LNCaP clone FGC (cell line): ENCODE results near the gene LHPP.

Source experiments
- DNase-seq: peaks from one replicate; pipeline ENCODE4 v3.0.0-alpha.2; 2011; ENCODE audit warnings: low read depth
- H3K4me3 ChIP-seq: 2 replicates; pipeline ENCODE4 v1.5.1; 2011; ENCODE audit warnings: mild to moderate bottlenecking, low read depth, low read length, control low read depth
- TF ChIP-seq, protein P1 (sequence below): IDR thresholded peaks from 2 replicates; pipeline ENCODE4 v1.5.1; 2012; ENCODE audit warnings: mild to moderate bottlenecking; ENCODE audit not compliant: control insufficient read depth, insufficient read depth; ENCODE audit errors: extremely low read depth

Gene LHPP

DNA sequence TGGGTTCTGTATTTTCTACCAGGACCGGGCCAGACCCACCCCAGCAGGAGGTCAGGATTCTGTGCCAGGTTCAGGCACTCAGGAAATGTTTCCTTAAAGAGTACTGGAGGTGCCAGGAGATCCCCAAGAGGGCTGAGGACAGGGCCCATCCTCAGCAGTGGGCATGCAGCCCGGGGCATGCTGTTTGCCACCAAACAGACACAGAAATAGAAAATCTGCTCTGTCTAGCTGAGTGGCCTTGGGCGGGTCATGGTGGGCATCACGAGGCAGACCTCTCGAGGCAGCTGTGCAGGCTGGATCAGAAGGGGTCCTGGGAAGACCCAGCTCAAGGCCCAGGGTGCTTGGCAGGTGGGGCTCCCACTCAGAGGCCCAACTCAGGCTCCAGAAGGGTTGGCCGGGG is 177.6 kb downstream of the LHPP start:
- TF ChIP-seq, protein P1, sequence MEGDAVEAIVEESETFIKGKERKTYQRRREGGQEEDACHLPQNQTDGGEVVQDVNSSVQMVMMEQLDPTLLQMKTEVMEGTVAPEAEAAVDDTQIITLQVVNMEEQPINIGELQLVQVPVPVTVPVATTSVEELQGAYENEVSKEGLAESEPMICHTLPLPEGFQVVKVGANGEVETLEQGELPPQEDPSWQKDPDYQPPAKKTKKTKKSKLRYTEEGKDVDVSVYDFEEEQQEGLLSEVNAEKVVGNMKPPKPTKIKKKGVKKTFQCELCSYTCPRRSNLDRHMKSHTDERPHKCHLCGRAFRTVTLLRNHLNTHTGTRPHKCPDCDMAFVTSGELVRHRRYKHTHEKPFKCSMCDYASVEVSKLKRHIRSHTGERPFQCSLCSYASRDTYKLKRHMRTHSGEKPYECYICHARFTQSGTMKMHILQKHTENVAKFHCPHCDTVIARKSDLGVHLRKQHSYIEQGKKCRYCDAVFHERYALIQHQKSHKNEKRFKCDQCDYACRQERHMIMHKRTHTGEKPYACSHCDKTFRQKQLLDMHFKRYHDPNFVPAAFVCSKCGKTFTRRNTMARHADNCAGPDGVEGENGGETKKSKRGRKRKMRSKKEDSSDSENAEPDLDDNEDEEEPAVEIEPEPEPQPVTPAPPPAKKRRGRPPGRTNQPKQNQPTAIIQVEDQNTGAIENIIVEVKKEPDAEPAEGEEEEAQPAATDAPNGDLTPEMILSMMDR, result no peak
- H3K4me3 ChIP-seq, result no peak overlapping the region

DNA sequence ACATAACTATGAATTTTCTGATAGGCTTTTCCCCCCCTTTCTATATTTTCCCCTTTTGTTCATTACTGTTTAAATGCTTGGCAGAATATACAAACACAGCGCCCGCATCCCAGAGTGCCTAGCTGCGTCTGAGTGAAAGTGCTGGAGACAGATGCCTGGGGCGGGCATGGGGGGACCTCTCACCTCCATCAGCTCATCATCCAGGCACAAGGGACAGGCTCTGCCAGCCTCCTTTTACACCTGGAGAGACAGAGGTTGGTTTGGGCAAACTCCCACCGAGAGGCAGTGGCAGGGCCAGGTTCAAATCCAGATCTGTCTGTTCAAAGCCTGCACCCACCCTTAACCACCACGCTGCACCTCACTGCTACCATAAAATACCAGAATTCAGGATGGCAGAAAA is 178.0 kb downstream of the LHPP start:
- TF ChIP-seq, protein P1, result no peak
- H3K4me3 ChIP-seq, result no peak overlapping the region

More for the DNA sequence above, 177.6 kb downstream of the LHPP start:
- DNase-seq, result no peak

DNA sequence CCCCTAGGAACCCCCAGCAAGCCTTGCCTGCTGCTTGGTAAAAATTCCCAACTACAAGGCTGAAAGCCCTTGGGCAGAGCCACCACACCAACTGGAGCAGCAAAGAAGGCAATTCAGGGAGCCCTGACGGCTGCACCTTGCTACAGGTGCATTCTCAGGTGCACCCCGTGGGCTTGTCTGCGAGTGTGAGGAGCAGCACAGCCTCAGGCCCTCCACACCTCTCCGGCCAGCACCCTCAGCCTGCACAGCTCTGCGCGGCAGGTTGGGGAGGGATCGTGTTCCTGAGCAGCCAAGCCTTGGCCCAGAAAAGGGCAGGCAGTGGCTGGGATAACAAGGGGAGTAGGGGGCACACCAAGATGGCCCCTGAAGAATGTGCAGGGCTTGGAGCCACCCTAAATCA is 178.4 kb downstream of the LHPP start:
- no peak for DNase-seq
- TF ChIP-seq, protein P1, result no peak
- H3K4me3 ChIP-seq, result no peak overlapping the region

More for the DNA sequence above, 178.0 kb downstream of the LHPP start:
- DNase-seq, result no peak

GRCh38 chr10:124640538-124641231 is 179.1 kb downstream of the LHPP start:
- TF ChIP-seq, protein P1, result no peak
- no peak overlapping the region for H3K4me3 ChIP-seq
- no peak for DNase-seq

DNA sequence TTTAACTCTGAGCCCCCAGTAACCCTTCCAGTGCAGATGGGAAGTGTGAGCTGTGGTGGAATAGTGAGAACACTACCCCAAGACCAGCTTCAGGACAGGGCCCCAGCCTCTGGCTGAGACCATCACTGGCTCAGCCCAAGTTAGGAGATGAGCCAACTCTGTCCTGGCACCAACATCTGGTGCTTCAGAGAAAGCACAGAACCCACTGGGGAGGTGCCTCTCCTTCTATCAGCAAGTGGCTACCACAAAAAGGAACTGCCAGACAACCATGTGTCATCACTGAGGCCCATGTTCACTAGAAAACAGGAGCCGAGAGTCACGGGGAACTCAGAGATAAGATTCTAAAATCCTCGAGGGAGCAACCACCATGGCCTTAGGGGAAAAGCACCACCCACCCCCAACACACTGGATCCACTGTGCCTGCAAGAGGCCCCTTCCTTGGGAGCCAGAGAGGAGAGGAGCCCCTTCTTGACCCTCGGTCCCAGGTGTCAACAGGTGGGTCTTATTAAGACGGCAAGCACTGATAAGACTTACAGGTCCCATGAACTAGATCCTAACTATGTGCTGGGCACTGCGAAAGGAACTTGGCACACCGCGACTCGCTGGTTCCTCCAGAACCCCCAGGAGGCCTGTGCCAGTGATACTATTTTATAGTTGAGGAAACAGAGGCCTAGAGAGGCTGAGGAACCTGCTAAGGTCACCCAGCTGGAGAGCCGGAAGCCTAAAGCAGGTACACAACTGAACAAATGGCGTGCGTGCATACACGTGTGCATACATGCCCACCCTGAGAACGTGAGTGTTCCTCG is 179.9 kb downstream of the LHPP start:
- no peak overlapping the region for H3K4me3 ChIP-seq
- TF ChIP-seq, protein P1, result no peak
- DNase-seq, result no peak

DNA sequence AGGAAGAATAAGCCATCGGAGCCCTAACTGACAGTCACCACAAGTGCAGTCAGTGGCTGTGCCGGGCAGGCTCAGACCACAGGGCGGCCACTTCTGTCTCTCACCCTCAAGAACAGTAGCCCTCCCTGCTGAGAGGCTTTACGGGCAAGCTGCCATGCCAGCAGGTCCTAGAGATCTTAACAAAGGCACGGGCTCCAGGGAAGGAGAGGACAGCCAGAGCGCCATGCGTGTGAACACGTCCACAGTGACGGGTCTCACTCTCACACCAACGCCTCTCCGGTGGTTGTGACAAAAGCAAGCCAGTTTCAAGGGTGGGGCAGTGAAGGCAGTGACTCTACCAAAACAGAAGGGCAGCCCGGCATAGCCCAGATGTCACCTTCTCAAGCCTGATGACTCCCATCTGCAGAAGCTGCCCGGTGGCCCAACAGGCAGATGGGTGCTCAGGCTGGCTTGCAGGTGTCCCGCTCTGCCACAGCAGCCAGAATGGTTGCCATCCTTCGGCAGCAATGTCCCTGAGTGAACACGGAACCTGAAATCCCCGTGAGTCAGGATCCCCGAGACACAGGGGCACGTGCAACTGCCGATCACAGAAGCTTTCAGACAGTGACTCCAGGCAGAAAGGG is 180.6 kb downstream of the LHPP start:
- H3K4me3 ChIP-seq, result no peak overlapping the region
- TF ChIP-seq, protein P1, result no peak
- DNase-seq, result no peak
